Sigmoid colon (tissue), 4 donors: ENCODE measurements around the gene PCSK5.

Experiments
- CTCF ChIP-seq, 4 experiments: fragments of 450-650 bp in 3 of 4; fragments of 200-600 bp in 1 of 4; IDR thresholded peaks; one replicate each; pipeline ENCODE4 v1.5.1; 2016 to 2019; ENCODE audit warnings: antibody characterized with exemption in 4 of 4, mild to moderate bottlenecking in 3 of 4, moderate library complexity in 2 of 4
- POLR2AphosphoS5 ChIP-seq, 4 donors: sonication (generic); formaldehyde crosslinking; IDR thresholded peaks; one replicate each; pipeline ENCODE4 v1.6.1; 2017; ENCODE audit warnings: antibody characterized with exemption in 4 of 4

- TF ChIP-seq POLR2AphosphoS5 (IDR thresholded peaks at IDR 0.05) (no peak), CTCF (IDR thresholded peaks at IDR 0.05) (no peak)
These were observed 259.5 kb downstream of the PCSK5 start for GRCh38 chr9:76150013-76150412.
